Stimulated activated effector memory CD8-positive, alpha-beta T cell treated with anti-CD3 and anti-CD28 coated beads, Interleukin-12 subunit alpha, Interleukin-12 subunit beta, amount 100 ng/mL, for 72 hours (primary cell): Measurements from ENCODE around the gene CHST5.
A peak's percentile ranks its signal among the peaks of the same experiment; 100 is the strongest.
"Not testable (repeated sequence)": the region's sequence is repeated elsewhere in the genome, so short reads cannot be mapped to it uniquely, and the experiment has no call there.

Source experiments
- ATAC-seq: fragments of 150-1000 bp; cut with Tn5 transposase; 2 replicates; pipeline ENCODE4 v1.10.0; 2021
- DNase-seq, 2 donors: peaks; one replicate each; pipeline ENCODE4 v3.0.0; 2021 to 2022; ENCODE audit warnings: low spot score in 2 of 2
- H3K27ac Mint-ChIP-seq: one replicate; pipeline ENCODE4 v1.8.0; 2022; ENCODE audit warnings: mild to moderate bottlenecking, mixed read lengths
- H3K36me3 Mint-ChIP-seq: one replicate; pipeline ENCODE4 v1.8.0; 2022; ENCODE audit warnings: mild to moderate bottlenecking, mixed read lengths
- H3K4me1 Mint-ChIP-seq: one replicate; pipeline ENCODE4 v1.8.0; 2022; ENCODE audit warnings: mixed read lengths
- H3K4me3 Mint-ChIP-seq: one replicate; pipeline ENCODE4 v1.8.0; 2022; ENCODE audit warnings: mild to moderate bottlenecking, mixed read lengths
- H3K9me3 Mint-ChIP-seq: one replicate; pipeline ENCODE4 v1.8.0; 2022; ENCODE audit warnings: mixed read lengths

Gene CHST5

DNA sequence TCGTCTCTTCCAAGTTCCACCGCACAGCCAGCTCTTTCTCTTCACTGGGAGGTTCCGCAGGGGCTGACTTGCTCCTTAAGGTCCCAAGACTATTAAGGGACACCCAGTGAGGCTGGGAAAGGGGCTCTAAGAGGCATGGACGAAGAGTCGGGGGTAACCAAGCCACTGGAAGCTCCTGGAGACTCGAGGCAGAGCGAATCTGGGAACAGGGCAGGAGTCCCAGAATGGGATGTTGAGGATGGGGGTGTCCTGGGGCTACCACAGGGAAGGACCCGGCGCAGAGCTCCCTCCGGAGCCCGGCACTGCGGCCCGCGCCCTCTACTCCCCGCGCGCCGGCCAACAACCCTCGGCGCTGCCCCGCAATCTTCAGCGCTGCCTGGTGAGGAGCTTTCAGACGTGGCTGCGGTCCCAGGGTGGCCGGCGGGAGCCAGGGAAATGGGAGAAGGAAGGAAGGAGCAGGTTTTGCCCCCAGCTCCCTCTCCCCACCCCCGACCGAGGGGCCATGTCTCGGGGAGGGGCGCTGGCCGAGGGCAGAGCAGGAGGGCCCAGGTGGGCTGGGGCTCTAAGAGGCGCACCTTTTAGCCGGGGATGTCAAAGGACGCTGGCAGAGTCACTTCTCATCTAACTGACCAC, 581 bp downstream of the CHST5 start:
- no peak for DNase-seq
- no peaks in the 10 kb centered on the region for H3K9me3 Mint-ChIP-seq

DNA sequence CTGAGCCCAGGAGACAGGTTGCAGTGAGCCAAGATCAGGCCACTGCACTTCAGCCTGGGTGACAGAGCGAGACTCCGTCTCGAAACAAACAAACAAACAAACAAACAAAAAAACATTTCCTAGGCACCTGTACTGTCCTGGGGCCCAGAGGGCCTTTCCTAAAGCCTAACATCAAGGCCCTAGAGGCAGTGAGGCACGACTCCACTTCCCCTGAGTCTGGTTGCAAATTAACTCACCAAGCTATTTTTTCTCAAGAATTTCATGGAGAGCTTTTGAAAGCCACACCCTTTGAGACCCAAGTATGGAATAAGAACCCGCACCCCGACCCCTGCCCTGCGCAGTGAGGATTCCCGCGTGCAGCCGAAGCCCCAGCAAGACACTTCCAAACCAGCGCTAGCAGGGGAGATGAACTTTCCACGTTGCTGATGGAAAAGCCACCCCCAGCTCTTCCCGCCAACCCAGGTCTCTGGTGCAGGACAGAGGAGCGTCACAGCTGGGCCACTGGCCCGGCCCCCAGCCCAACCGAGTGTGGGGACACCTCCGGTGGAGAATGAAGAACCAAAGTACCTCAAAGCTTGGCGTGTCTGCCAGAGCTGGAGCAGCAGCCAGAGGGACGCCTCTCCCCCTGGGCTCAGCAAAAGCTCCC, 1.2 kb downstream of the CHST5 start:
- Mint-ChIP-seq H3K4me3 (no peak overlapping the region), H3K9me3 (no peaks in the 10 kb centered on the region), H3K36me3 (no peaks in the 10 kb centered on the region), H3K27ac (no peak overlapping the region), H3K4me1 (no peaks in the 10 kb centered on the region)
- DNase-seq: no peak
- ATAC-seq: no peak

More for the DNA sequence above, 581 bp downstream of the CHST5 start:
- Mint-ChIP-seq H3K36me3 (no peaks in the 10 kb centered on the region), H3K4me1 (no peaks in the 10 kb centered on the region), H3K4me3 (no peak overlapping the region), H3K27ac (no peak overlapping the region)
- no peak for ATAC-seq

DNA sequence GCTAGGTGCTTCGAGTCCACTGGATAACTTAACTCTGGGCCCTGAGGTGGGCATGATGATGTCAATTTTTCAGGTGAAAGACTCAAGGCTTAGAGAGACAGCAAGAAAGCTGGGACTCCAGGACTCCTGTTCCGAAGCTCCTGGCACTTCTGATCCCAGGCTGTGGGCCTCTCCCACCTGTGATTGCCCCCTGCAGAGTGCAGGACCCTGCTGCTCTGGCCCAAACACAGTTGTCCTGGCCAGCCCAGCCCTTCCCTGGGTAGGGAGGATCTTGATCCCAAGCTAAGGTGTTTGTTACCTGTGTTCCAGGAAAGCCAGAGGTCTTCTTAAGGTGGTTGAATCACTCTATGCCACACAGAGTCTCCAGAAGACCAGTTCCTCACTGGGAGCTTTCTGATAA, 3.1 kb downstream of the CHST5 start:
- H3K4me1 Mint-ChIP-seq: no peaks in the 10 kb centered on the region
- H3K36me3 Mint-ChIP-seq: no peaks in the 10 kb centered on the region
- no peak overlapping the region for H3K27ac Mint-ChIP-seq
- no peak overlapping the region for H3K4me3 Mint-ChIP-seq
- no peak for ATAC-seq
- DNase-seq: no peak
- H3K9me3 Mint-ChIP-seq: no peaks in the 10 kb centered on the region

DNA sequence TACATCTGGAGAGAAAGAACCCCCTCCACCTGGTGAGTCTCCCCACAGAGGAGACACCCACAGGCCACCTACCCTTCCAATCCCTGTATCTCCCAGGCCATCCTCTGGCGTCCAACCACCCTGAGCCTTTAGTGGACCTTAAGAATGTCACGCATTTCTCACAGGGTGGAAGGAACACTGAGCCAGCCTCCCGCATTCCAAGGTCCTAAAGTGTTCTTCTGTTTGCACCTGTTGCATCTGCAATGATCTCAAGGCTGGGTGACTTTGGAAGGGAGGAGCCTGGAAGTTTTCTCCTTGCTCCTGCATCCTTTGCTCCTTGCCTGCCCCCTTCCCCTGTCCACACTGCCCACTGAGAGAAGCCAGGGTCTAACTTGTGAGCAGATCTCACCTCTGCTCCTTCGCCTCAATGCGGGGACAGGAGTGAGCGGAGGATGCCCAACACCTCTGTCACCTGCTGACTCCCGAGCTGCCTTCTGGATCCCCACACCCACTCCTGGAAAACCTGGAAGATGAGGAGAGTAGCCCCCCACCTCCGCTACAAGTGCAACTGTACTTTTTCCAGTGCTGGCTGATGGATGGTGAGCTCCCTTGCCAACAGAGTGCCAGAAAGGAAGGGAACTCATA, 3.7 kb downstream of the CHST5 start:
- Mint-ChIP-seq H3K9me3 (no peaks in the 10 kb centered on the region), H3K4me3 (no peak overlapping the region), H3K36me3 (no peaks in the 10 kb centered on the region), H3K27ac (no peak overlapping the region), H3K4me1 (no peaks in the 10 kb centered on the region)
- ATAC-seq (no peak), DNase-seq (no peak)

DNA sequence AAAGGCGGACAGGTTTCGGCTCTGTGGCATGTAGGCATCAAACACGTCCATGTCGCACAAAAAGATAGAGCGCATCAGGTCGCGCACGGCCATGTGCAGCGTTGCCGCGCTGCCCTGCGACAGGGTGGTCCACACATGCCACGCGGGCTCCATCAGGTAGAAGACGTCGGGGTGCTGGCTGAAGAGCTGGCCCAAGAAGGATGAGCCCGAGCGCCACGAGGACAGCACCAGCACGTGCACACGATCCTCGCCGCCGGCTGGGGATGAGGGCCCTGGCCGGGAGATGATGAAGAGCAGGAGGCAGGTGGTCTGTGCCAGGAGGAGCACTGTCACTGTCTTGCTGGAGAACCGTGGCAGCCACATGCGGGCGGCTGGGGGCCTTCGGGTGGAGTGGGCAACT, 5.9 kb downstream of the CHST5 start:
- no peak for ATAC-seq
- no peaks in the 10 kb centered on the region for H3K4me1 Mint-ChIP-seq
- no peaks in the 10 kb centered on the region for H3K9me3 Mint-ChIP-seq

DNA sequence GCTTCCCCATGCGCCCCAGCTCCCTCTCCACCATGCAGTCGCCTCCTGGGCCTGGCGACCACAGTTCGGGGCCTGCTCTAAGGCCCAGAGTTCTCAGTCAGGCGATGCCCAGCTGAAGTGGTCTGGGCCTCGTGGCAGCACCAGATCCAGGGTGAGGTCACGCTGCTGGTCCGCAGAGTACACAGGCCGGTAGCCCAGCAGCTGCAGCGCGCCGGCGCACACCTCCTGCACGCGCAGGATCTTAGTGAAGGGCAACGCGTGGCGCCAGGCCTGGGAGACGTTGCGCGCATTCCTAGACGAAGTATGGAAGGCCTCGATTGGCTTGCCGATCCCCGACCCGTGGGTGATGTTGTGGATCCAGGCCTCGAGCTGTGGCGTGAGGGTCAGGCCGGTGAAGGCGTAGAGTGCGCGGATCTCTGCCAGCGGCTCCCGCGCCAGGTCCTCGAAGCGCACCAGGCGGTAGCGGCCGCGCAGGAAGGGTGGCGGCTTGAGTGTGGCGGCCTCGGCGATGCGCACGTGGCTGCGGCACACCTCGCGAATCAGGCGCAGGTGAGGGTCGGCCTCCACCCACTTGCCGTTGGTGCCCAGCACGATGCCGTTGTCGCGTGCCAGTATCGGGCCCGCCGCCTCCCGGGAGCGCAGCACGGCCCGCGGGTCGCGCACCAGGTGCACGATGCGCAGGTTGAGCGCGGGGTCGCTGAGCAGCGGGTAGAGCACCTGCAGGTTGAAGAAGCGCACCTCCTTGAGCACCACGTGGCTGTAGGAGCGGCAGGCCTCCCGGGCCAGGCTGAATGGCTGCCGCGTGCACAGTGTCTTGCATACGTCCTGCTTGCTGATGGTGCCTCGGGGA, 6.6 kb downstream of the CHST5 start:
- H3K9me3 Mint-ChIP-seq: no peaks in the 10 kb centered on the region
- no peaks in the 10 kb centered on the region for H3K4me1 Mint-ChIP-seq
- DNase-seq (no peak), ATAC-seq (no peak)
- no peaks in the 10 kb centered on the region for H3K36me3 Mint-ChIP-seq
- H3K4me3 Mint-ChIP-seq: no peak overlapping the region
- H3K27ac Mint-ChIP-seq: no peak overlapping the region

More for the DNA sequence above, 5.9 kb downstream of the CHST5 start:
- Mint-ChIP-seq H3K27ac (no peak overlapping the region), H3K36me3 (no peaks in the 10 kb centered on the region), H3K4me3 (no peak overlapping the region)
- no peak for DNase-seq

DNA sequence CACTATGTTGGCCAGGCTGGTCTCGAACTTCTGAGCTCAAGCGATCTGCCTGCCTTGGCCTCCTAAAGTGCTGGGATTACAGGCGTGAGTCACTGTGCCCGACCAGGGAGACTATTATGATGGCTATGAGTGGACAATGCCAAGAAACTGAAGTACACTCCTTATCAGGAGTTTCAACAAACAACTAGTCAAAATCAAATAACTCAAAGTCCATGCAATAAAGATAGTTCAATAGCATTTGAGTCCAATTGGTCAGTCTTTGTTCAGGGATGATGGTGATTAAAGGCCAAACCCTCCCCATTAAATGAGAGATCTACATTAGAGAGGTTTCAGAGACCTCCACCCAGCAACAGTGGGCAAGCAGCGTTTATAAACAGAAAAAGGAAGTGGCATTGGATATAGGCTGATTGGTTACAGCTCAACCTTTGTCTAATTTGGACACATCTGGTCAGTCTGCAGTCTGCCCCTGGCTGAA, 8.0 kb downstream of the CHST5 start:
- DNase-seq: no peak
- Mint-ChIP-seq H3K9me3 (no peaks in the 10 kb centered on the region), H3K36me3 (no peaks in the 10 kb centered on the region), H3K4me3 (no peak overlapping the region), H3K4me1 (no peaks in the 10 kb centered on the region), H3K27ac (no peak overlapping the region)
- ATAC-seq: no peak

DNA sequence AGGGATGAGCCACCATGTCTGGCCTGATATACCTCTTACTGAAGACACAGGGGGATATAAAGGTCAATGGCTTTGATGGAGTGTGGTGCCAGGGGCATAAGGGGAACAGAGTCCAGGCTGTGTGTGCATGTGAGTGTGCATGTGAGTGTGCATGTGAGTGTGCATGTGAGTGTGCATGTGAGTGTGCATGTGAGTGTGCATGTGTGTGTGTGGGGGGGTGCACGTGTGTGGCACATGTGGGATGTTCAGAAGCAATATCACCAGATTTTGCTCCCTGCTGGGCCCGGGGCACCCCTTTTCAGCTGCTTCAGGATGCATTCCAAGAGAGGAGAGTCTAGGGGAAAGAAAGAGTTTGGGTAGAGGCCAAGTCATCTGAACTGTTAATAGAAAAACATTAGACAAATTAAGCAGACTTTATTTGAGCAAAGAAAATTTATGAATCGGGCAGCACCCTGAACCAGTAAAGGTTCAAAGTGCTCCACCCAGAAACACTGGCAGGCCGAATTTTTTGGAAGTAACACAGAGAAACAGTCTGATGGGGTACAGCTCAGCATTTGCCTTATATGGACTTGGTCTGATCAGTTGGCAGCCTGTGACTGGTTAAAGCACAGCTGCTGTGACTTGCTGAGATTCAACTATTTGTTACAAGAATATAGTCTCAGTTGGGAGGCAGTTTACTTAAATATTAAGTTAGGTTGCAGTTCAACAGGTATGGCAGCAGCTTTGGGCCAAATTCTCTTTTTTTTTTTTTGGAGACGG, 9.7 kb downstream of the CHST5 start:
- ATAC-seq (no peak), DNase-seq (no peak)
- Mint-ChIP-seq H3K4me3 (no peak overlapping the region), H3K4me1 (no peaks in the 10 kb centered on the region), H3K27ac (no peak overlapping the region), H3K9me3 (no peaks in the 10 kb centered on the region), H3K36me3 (no peaks in the 10 kb centered on the region)

DNA sequence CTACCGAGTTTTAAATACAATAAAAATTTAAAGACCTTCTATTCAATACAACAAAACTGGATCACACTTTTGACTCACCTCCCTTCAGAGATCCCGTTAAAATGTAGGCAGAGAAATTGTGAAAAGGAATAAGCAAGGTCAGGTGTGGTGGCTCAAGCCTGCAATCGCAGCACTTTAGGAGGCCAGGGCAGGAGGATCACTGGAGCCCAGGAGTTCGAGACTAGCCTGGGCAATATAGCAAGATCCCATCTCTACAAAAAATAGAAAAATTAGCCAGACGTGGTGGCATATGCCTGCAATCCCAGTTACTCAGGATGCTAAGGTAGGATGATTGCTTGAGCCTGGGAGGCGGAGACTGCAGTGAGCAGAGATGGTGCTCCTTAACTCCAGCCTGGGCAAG, 16.7 kb downstream of the CHST5 start:
- no peaks in the 10 kb centered on the region for H3K9me3 Mint-ChIP-seq
- peaks cover 6% of the 10 kb centered on the region for H3K36me3 Mint-ChIP-seq
- H3K27ac Mint-ChIP-seq: no peak overlapping the region
- no peak for ATAC-seq
- H3K4me3 Mint-ChIP-seq: no peak overlapping the region
- no peak for DNase-seq
- H3K4me1 Mint-ChIP-seq: peaks cover 13% of the 10 kb centered on the region

DNA sequence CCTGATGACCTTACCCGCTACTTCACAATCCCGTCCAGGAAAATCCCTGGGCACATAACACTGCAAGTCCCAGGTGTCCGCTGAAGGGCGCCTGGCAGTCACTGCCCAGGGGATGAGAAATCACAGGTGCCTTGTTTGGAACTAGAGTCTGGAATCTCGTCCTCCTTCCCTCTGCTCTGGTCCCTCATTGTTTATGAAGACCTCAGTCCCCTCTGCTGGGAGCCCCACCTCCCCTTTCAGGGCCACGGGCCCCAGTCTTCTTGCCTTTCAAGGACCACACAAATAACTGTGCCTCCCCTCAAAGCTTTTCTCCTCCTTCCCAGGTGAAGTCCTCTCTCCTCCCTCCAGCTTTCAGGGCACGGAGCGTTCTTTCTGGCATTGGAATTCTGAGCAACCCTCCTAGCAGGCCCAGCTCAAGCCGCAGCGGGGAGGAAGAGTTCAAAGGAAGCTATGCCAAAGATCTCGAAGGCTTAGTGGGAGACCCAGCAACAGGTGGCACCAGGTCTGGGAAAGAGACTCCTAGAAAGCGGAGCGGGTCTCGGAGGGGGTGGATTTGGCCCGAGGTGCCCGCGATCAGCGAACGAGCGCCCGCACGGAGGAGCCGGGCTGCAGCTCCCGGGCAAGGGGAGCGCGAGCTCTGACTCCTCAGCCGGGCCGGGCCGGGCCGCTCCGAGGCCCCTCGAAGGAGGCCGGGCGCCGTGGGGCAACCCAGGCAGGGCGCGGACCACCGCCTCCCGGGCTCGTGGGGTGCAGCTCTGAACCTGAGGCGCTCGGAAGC, 19.5 kb downstream of the CHST5 start:
- not testable (repeated sequence) for H3K36me3 Mint-ChIP-seq, H3K9me3 Mint-ChIP-seq
- Mint-ChIP-seq H3K4me1 (peaks cover 13% of the 10 kb centered on the region), H3K4me3 (peak overlapping the region; percentile 90), H3K27ac (peak overlapping the region; percentile 63)
- DNase-seq (peak in 1 of 2 donors; percentile 32), ATAC-seq (peak; percentile 58)

DNA sequence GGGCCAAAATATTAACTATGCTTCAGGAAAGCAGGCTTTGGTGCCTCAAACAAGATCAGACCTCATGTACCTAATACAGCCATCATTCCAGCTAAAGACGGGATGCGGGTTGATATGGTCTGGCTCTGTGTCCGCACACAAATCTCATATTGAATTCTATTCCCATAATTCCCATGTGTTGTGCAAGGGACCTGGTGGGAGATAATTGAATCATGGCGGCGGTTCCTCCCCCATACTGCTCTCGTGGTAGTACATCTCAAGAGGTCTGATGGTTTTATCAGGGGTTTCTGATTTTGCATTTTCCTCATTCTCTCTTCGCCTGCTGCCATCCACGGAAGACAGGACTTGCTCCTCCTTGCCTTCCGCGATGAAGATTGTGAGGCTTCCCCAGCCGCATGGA, 21.6 kb downstream of the CHST5 start:
- peaks cover 13% of the 10 kb centered on the region for H3K4me1 Mint-ChIP-seq
- no peak overlapping the region for H3K4me3 Mint-ChIP-seq
- DNase-seq: no peak
- H3K27ac Mint-ChIP-seq: peak overlapping the region; percentile 23
- peaks cover 6% of the 10 kb centered on the region for H3K36me3 Mint-ChIP-seq
- H3K9me3 Mint-ChIP-seq: no peaks in the 10 kb centered on the region
- no peak for ATAC-seq

DNA sequence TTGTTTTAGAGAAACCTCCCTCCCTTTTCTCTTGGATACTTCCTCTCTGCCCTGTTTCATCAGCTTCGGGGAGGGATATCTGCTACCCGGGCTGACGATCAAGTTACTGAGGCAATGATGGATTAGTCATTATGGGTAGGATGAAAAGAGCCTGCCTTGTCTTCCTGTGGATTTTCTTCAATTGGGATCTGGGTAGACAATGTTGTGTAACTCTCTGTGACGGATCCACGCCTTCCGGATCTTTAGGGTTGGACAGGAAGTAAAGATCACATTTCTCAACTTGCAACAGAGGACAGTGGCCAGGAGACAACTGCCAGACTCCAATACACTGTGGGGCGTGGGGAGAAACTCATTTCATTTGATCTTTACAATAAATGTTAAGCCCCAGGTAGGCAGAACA, 29.3 kb downstream of the CHST5 start:
- Mint-ChIP-seq H3K27ac (no peak overlapping the region), H3K9me3 (no peaks in the 10 kb centered on the region), H3K4me3 (no peak overlapping the region), H3K36me3 (no peaks in the 10 kb centered on the region), H3K4me1 (no peaks in the 10 kb centered on the region)
- ATAC-seq (no peak), DNase-seq (no peak)

DNA sequence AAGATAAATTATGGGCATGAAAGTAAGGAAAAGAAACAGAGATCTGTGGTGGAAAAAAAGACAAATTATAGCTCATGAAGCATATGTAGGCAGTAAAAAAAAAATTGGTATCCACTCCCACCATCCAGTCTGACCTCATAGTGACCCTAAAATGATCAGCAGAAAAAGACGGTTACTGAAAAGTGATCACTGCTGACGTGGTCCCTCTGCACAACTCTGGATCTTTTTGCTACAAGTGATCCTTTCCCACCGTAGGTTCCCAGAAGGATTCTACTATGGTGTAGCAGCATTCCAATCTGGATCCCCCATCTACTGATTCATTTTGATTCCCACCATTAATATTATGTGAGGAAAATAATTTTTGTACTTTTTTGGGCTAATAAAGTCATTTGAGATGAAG, 29.8 kb downstream of the CHST5 start:
- no peak for ATAC-seq
- H3K9me3 Mint-ChIP-seq: no peaks in the 10 kb centered on the region
- no peaks in the 10 kb centered on the region for H3K4me1 Mint-ChIP-seq
- no peak for DNase-seq
- H3K27ac Mint-ChIP-seq: no peak overlapping the region
- H3K4me3 Mint-ChIP-seq: no peak overlapping the region
- H3K36me3 Mint-ChIP-seq: no peaks in the 10 kb centered on the region

DNA sequence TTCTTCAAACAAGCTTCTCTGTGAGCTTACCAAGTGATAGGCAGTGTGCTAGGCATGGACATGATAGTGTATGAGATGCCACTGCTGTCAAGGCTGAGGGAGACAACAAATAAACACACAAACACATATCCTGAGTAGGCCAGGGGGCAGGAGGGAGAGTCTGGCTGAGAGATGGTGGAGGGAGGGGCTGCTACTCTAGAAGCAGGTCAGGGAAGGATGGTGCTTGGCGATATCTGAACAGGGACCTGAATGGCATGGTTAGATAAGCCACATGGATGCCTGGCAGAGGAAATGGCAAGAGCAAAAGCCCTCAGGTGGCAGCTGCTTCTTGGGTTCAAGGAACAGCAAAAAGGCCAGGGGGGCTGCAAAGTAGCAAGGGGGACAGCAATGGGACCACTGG, 32.1 kb downstream of the CHST5 start:
- Mint-ChIP-seq H3K36me3 (no peaks in the 10 kb centered on the region), H3K4me1 (no peaks in the 10 kb centered on the region), H3K4me3 (no peak overlapping the region), H3K27ac (no peak overlapping the region), H3K9me3 (no peaks in the 10 kb centered on the region)
- DNase-seq: no peak
- no peak for ATAC-seq
